ENCODE results near the gene NKX1-1.
A peak's percentile ranks its signal among the peaks of the same experiment; 100 is the strongest.

NKX1-1 gene

GRCh38 chr4:1366371-1367229, 39.6 kb downstream of the NKX1-1 start:
- no peak for DNase-seq (ENCODE audit: low read depth, low spot score)
- no peak overlapping the region for H3K4me3 ChIP-seq (ENCODE audit: low read length)

- no peak overlapping the region for H3K4me3 ChIP-seq (ENCODE audit: low read length)
- DNase-seq (ENCODE audit: low read depth, low spot score) = peak; percentile 19
Observed at GRCh38 chr4:1365271-1366178, 40.7 kb downstream of the NKX1-1 start.

GRCh38 chr4:1364748-1365147, 41.5 kb downstream of the NKX1-1 start:
- DNase-seq (ENCODE audit: low read depth, low spot score) = no peak
- H3K4me3 ChIP-seq (ENCODE audit: low read length) = no peak overlapping the region

GRCh38 chr4:1364217-1364616, 42.0 kb downstream of the NKX1-1 start:
- DNase-seq (ENCODE audit: low read depth, low spot score) = no peak
- no peak overlapping the region for H3K4me3 ChIP-seq (ENCODE audit: low read length)

GRCh38 chr4:1363513-1363912, 42.7 kb downstream of the NKX1-1 start:
- DNase-seq (ENCODE audit: low read depth, low spot score) = no peak

GRCh38 chr4:1362521-1362920, 43.7 kb downstream of the NKX1-1 start:
- no peak overlapping the region for H3K4me3 ChIP-seq (ENCODE audit: low read length)
- no peak for DNase-seq (ENCODE audit: low read depth, low spot score)

More at GRCh38 chr4:1363513-1363912, 42.7 kb downstream of the NKX1-1 start:
- no peak overlapping the region for H3K4me3 ChIP-seq (ENCODE audit: low read length)

- DNase-seq (ENCODE audit: low read depth, low spot score) = no peak
- no peak overlapping the region for H3K4me3 ChIP-seq (ENCODE audit: low read length)
Observed at GRCh38 chr4:1362046-1362445, 44.2 kb downstream of the NKX1-1 start.

- no peak for DNase-seq (ENCODE audit: low read depth, low spot score)
- no peak overlapping the region for H3K4me3 ChIP-seq (ENCODE audit: low read length)
Observed at GRCh38 chr4:1361431-1361830, 44.8 kb downstream of the NKX1-1 start.

- DNase-seq (ENCODE audit: low read depth, low spot score) = no peak
Observed at GRCh38 chr4:1360423-1361283, 45.6 kb downstream of the NKX1-1 start.

GRCh38 chr4:1359976-1360375, 46.3 kb downstream of the NKX1-1 start:
- H3K4me3 ChIP-seq (ENCODE audit: low read length) = no peak overlapping the region
- no peak for DNase-seq (ENCODE audit: low read depth, low spot score)

More at GRCh38 chr4:1360423-1361283, 45.6 kb downstream of the NKX1-1 start:
- H3K4me3 ChIP-seq (ENCODE audit: low read length) = no peak overlapping the region

GRCh38 chr4:1359144-1359501, 47.1 kb downstream of the NKX1-1 start:
- no peak overlapping the region for H3K4me3 ChIP-seq (ENCODE audit: low read length)
- DNase-seq (ENCODE audit: low read depth, low spot score) = no peak

- DNase-seq (ENCODE audit: low read depth, low spot score) = no peak
Observed at GRCh38 chr4:1358421-1359143, 47.7 kb downstream of the NKX1-1 start.

GRCh38 chr4:1357356-1358248, 48.6 kb downstream of the NKX1-1 start:
- no peak overlapping the region for H3K4me3 ChIP-seq (ENCODE audit: low read length)
- DNase-seq (ENCODE audit: low read depth, low spot score) = no peak

More at GRCh38 chr4:1358421-1359143, 47.7 kb downstream of the NKX1-1 start:
- H3K4me3 ChIP-seq (ENCODE audit: low read length) = no peak overlapping the region

- DNase-seq (ENCODE audit: low read depth, low spot score) = peak; percentile 36
- no peak overlapping the region for H3K4me3 ChIP-seq (ENCODE audit: low read length)
Observed at GRCh38 chr4:1356181-1356998, 49.9 kb downstream of the NKX1-1 start.

- no peak for DNase-seq (ENCODE audit: low read depth, low spot score)
- no peak overlapping the region for H3K4me3 ChIP-seq (ENCODE audit: low read length)
Observed at GRCh38 chr4:1355378-1355777, 50.9 kb downstream of the NKX1-1 start.

- no peak overlapping the region for H3K4me3 ChIP-seq (ENCODE audit: low read length)
- DNase-seq (ENCODE audit: low read depth, low spot score) = no peak
Observed at GRCh38 chr4:1354983-1355275, 51.3 kb downstream of the NKX1-1 start.

All from Jurkat, Clone E6-1 (cell line).